ENCODE measurements around the gene AKT3.
"Not testable (repeated sequence)": the region's sequence is repeated elsewhere in the genome, so short reads cannot be mapped to it uniquely, and the experiment has no call there.

DNA sequence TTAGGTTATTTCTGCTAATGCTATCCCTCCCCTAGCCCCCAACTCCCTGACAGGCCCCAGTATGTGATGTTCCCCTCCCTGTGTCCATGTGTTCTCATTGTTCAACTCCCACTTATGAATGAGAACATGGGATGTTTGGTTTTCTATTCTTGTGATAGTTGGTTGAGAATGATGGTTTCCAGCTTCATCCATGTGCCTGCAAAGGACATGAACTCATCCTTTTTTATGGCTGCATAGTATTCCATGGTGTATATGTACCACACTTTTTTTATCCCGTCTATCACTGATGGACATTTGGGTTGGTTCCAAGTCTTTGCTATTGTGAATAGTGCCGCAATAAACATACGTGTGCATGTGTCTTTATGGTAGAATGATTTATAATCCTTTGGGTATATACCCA lies 200.5 kb downstream of the AKT3 start:
- TF ChIP-seq, protein P1, sequence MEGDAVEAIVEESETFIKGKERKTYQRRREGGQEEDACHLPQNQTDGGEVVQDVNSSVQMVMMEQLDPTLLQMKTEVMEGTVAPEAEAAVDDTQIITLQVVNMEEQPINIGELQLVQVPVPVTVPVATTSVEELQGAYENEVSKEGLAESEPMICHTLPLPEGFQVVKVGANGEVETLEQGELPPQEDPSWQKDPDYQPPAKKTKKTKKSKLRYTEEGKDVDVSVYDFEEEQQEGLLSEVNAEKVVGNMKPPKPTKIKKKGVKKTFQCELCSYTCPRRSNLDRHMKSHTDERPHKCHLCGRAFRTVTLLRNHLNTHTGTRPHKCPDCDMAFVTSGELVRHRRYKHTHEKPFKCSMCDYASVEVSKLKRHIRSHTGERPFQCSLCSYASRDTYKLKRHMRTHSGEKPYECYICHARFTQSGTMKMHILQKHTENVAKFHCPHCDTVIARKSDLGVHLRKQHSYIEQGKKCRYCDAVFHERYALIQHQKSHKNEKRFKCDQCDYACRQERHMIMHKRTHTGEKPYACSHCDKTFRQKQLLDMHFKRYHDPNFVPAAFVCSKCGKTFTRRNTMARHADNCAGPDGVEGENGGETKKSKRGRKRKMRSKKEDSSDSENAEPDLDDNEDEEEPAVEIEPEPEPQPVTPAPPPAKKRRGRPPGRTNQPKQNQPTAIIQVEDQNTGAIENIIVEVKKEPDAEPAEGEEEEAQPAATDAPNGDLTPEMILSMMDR (IDR thresholded peaks at IDR 0.05): not testable (repeated sequence)
- not testable (repeated sequence) for TF ChIP-seq POLR2A (IDR thresholded peaks at IDR 0.05)

Data from thyroid gland (tissue), 4 donors.